Endodermal cell (in vitro differentiated cells): ENCODE results near the gene KCTD3. TPM values are rescaled to one million over a fixed set of nuclear protein-coding genes. Genes with fewer than 3 reads are reported as not detected.

Experiments used
- DNase-seq: peaks from one replicate; pipeline ENCODE4 v3.0.0-alpha.2; 2017
- H3K27ac ChIP-seq: 2 replicates; pipeline ENCODE4 v1.5.1; 2013; ENCODE audit warnings: mild to moderate bottlenecking, low read depth, low read length, moderate library complexity
- H3K27me3 ChIP-seq: 2 replicates; pipeline ENCODE4 v1.6.1; 2013; ENCODE audit warnings: mild to moderate bottlenecking, low read length, moderate library complexity; ENCODE audit not compliant: insufficient read depth, control insufficient read depth, poor library complexity, severe bottlenecking
- H3K36me3 ChIP-seq: 2 replicates; pipeline ENCODE4 v1.7.0; 2013; ENCODE audit warnings: mild to moderate bottlenecking, low read length, moderate library complexity; ENCODE audit not compliant: control insufficient read depth, insufficient read depth
- H3K4me1 ChIP-seq: one replicate; pipeline ENCODE4 v1.7.0; 2013; ENCODE audit warnings: low read length; ENCODE audit not compliant: control insufficient read depth, insufficient read depth
- H3K4me3 ChIP-seq: 2 replicates; pipeline ENCODE4 v1.5.1; 2013; ENCODE audit warnings: mild to moderate bottlenecking, low read length, moderate library complexity
- H3K9ac ChIP-seq: 2 replicates; pipeline ENCODE4 v1.6.1; 2013; ENCODE audit warnings: mild to moderate bottlenecking, low read length, moderate library complexity; ENCODE audit not compliant: poor library complexity, severe bottlenecking; ENCODE audit errors: extremely low read depth
- H3K9me3 ChIP-seq: 2 replicates; pipeline ENCODE4 v1.6.1; 2013; ENCODE audit warnings: mild to moderate bottlenecking, low read length, moderate library complexity; ENCODE audit not compliant: control insufficient read depth
- H3K27ac Mint-ChIP-seq: 2 replicates; pipeline ENCODE4 v1.8.0; 2020; ENCODE audit warnings: mixed read lengths
- H3K27me3 Mint-ChIP-seq: 2 replicates; pipeline ENCODE4 v1.8.0; 2021; ENCODE audit warnings: mild to moderate bottlenecking, mixed read lengths; ENCODE audit not compliant: insufficient read depth
- H3K36me3 Mint-ChIP-seq: 2 replicates; pipeline ENCODE4 v1.8.0; 2020; ENCODE audit warnings: low read depth, mixed read lengths
- H3K4me1 Mint-ChIP-seq: 2 replicates; pipeline ENCODE4 v1.8.0; 2020; ENCODE audit warnings: mixed read lengths
- H3K4me3 Mint-ChIP-seq: 2 replicates; pipeline ENCODE4 v1.8.0; 2020; ENCODE audit warnings: mild to moderate bottlenecking, moderate library complexity, mixed read lengths
- H3K9me3 Mint-ChIP-seq: 2 replicates; pipeline ENCODE4 v1.8.0; 2020; ENCODE audit warnings: mild to moderate bottlenecking, mixed read lengths
- WGBS, 2 experiments: methylation state at CpG; one replicate each; pipeline versions ENCODE4 v1.1.5 to v1.1.7; 2013; ENCODE audit warnings: missing lambda C conversion rate in 2 of 2, mixed read lengths in 1 of 2; ENCODE audit not compliant: insufficient coverage in 1 of 2, insufficient read length in 1 of 2; 5-methylcytosine and 5-hydroxymethylcytosine counted together
- total RNA-seq, 2 donors: library from RNA; stranded (reverse); fragmentation: NEBNext Ultra II Directional in 1 of 2; extraction: Animal tissue kit (Norgen Biotek cat#: 25700) in 1 of 2; gene quantifications; 2 replicates in 1 of 2; 3 replicates in 1 of 2; pipeline ENCODE4 v1.2.1, GENCODE V29; 2021
- TF ChIP-seq, protein P1 (sequence below): fragments of 200-600 bp; sonication (generic); conservative IDR thresholded peaks from 2 replicates; pipeline ENCODE4 v1.5.0; 2021; ENCODE audit warnings: antibody characterized with exemption, mild to moderate bottlenecking

KCTD3 gene
- total RNA-seq, 2 donors from 2014 or later, result 42.2 to 46.5 TPM

DNA sequence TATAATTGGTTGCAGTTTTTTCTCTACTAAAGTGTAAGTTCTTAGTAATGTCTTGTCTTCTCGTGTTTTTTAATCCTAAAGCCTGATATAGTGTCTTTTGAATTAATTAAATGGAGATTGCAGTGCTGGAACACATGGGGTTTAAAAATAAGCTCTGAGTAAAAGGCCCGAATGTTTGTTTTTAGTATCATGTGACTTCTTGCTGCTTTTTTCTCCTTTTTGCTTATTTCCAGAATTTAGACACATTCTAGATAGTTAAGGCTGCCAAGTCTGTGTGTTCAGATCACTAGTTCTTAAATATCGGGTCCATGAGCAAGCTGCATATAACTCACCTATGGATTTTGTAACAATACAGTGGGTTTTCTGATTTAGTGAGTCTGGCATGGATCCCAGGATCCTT, 27.5 kb downstream of the KCTD3 start:
- 98 to 100% methylated on average over 2 to 3 of the region's 3 CpGs for WGBS, 2 experiments
- peak overlapping the region; percentile 28 for H3K27ac Mint-ChIP-seq
- H3K9me3 ChIP-seq, result no peaks in the 10 kb centered on the region
- H3K4me3 Mint-ChIP-seq, result no peak overlapping the region
- H3K4me3 ChIP-seq, result no peak overlapping the region
- peaks cover 14% of the 10 kb centered on the region for H3K4me1 Mint-ChIP-seq
- no peaks in the 10 kb centered on the region for H3K27me3 ChIP-seq
- peaks cover 36% of the 10 kb centered on the region for H3K36me3 Mint-ChIP-seq
- H3K4me1 ChIP-seq, result no peaks in the 10 kb centered on the region
- no peak overlapping the region for H3K27ac ChIP-seq
- H3K36me3 ChIP-seq, result peaks cover 39% of the 10 kb centered on the region
- H3K9ac ChIP-seq, result no peak overlapping the region
- no peak for DNase-seq
- H3K9me3 Mint-ChIP-seq, result no peaks in the 10 kb centered on the region
- TF ChIP-seq, protein P1, sequence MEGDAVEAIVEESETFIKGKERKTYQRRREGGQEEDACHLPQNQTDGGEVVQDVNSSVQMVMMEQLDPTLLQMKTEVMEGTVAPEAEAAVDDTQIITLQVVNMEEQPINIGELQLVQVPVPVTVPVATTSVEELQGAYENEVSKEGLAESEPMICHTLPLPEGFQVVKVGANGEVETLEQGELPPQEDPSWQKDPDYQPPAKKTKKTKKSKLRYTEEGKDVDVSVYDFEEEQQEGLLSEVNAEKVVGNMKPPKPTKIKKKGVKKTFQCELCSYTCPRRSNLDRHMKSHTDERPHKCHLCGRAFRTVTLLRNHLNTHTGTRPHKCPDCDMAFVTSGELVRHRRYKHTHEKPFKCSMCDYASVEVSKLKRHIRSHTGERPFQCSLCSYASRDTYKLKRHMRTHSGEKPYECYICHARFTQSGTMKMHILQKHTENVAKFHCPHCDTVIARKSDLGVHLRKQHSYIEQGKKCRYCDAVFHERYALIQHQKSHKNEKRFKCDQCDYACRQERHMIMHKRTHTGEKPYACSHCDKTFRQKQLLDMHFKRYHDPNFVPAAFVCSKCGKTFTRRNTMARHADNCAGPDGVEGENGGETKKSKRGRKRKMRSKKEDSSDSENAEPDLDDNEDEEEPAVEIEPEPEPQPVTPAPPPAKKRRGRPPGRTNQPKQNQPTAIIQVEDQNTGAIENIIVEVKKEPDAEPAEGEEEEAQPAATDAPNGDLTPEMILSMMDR, result no peak
- H3K27me3 Mint-ChIP-seq, result no peaks in the 10 kb centered on the region

DNA sequence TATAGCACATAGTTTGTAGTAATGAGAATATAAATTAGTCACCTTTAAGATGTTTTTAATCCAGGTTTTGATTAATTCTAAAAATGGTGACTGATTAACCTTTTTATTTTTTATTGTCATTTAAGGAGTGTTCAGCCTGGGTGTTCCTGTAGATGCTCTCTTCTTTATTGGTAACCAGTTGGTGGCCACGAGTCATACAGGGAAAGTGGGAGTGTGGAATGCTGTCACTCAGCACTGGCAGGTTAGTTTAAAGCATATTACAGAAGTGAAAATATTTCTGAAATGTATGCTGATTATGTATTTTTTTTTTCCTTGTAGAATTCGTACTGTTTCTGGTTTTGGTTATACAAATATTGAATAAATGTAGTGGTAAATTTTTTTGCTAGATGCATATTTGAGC, 28.1 kb downstream of the KCTD3 start:
- H3K9ac ChIP-seq, result no peak overlapping the region
- Mint-ChIP-seq H3K36me3 (peaks cover 32% of the 10 kb centered on the region), H3K9me3 (no peaks in the 10 kb centered on the region), H3K4me3 (no peak overlapping the region), H3K4me1 (peaks cover 17% of the 10 kb centered on the region), H3K27me3 (no peaks in the 10 kb centered on the region), H3K27ac (no peak overlapping the region)
- no peak overlapping the region for H3K27ac ChIP-seq
- DNase-seq, result no peak
- no peaks in the 10 kb centered on the region for H3K27me3 ChIP-seq
- no peaks in the 10 kb centered on the region for H3K4me1 ChIP-seq
- TF ChIP-seq, protein P1, result no peak
- WGBS, 2 experiments, result 90 to 93% methylated on average over 2 of the region's 2 CpGs
- H3K9me3 ChIP-seq, result no peaks in the 10 kb centered on the region
- no peak overlapping the region for H3K4me3 ChIP-seq
- peaks cover 33% of the 10 kb centered on the region for H3K36me3 ChIP-seq

DNA sequence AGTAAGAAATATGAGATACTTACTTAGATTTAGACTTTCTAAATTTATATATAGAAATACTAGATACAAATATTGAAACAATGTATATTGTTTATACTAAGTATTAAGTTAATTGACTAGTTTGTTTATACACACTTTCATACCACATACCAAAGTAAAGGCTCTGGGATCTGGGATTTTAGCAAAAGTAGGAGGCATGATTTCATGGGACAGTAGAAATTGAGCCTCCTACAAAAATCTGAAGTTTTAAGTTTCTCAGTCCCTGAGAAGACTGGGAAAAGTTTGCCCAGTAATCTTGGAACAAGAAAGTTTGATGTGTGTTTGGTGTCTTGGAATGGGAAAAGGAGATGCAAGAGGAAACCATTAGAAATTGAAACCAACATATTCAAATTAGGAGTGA, 30.9 kb downstream of the KCTD3 start:
- Mint-ChIP-seq H3K4me1 (peaks cover 20% of the 10 kb centered on the region), H3K27ac (peak overlapping the region; percentile 67), H3K36me3 (peaks cover 27% of the 10 kb centered on the region), H3K9me3 (no peaks in the 10 kb centered on the region), H3K27me3 (no peaks in the 10 kb centered on the region), H3K4me3 (no peak overlapping the region)
- Histone ChIP-seq H3K36me3 (peaks cover 44% of the 10 kb centered on the region), H3K9ac (no peak overlapping the region), H3K27ac (no peak overlapping the region), H3K27me3 (no peaks in the 10 kb centered on the region), H3K9me3 (no peaks in the 10 kb centered on the region), H3K4me1 (no peaks in the 10 kb centered on the region), H3K4me3 (no peak overlapping the region)
- TF ChIP-seq, protein P1, result no peak
- DNase-seq, result no peak
